HepG2 (cell line): ENCODE measurements around the gene PMFBP1. TPM values are rescaled to one million over a fixed set of nuclear protein-coding genes. Genes with fewer than 3 reads are reported as not detected.

Experiments used
- ATAC-seq: fragments of 200-7000 bp; cut with Tn5 transposase; 3 replicates; pipeline ENCODE4 v1.9.1; 2020; ENCODE audit warnings: mild to moderate bottlenecking, moderate library complexity
- Bru-seq: library from RNA; stranded (reverse); fragments of 400-500 nt; gene quantifications from one replicate; lab custom pipeline; 2021; lab: Mats Ljungman, UMichigan
- BruChase-seq, 2 experiments: library from RNA; stranded (reverse); fragments of 400-500 nt; gene quantifications; one replicate each; lab custom pipeline; 2021; lab: Mats Ljungman, UMichigan
- BruUV-seq: library from RNA; stranded (reverse); fragments of 400-500 nt; replicated peaks from 2 replicates; lab custom pipeline; 2021; lab: Mats Ljungman, UMichigan
- CTCF ChIA-PET: fragments of 300-600 bp; formaldehyde crosslinking; extraction: SDS; loops from one replicate; lab custom pipeline; 2021; ENCODE audit warnings: low total read pairs, inconsistent platforms, low intra/inter-chr PET ratio; lab: Yijun Ruan, JAX
- POLR2A ChIA-PET: fragments of 350-600 bp; sonication (Branson Sonifier 250); formaldehyde crosslinking; loops from one replicate; lab custom pipeline; 2020; ENCODE audit warnings: antibody characterized with exemption, inconsistent platforms; lab: Yijun Ruan, JAX
- DNase-seq: peaks from one replicate; pipeline ENCODE4 v3.0.0-alpha.2; 2015; ENCODE audit warnings: low spot score
- FAIRE-seq: peaks from 3 replicates; lab custom pipeline; 2011; peaks lifted over from hg19 to GRCh38; lab: Jason Lieb, UNC
- H2AFZ ChIP-seq: one replicate; pipeline ENCODE4 v1.6.1; 2011; ENCODE audit warnings: low read length, inconsistent platforms
- H3K27ac ChIP-seq: fragments of 300-600 bp; 3 replicates; pipeline ENCODE4 v1.8.0; 2011; ENCODE audit warnings: mixed run types, mild to moderate bottlenecking, mixed read lengths, low read length, inconsistent platforms; ENCODE audit not compliant: insufficient read depth; ENCODE audit errors: extremely low read length
- H3K27me3 ChIP-seq, 2 experiments: fragments of 200-600 bp in 1 of 2; 2 replicates in 1 of 2; 3 replicates in 1 of 2; pipeline versions ENCODE4 v1.6.0 to v1.8.0; 2011; ENCODE audit warnings: low read length in 2 of 2, mild to moderate bottlenecking in 2 of 2, moderate library complexity in 2 of 2, inconsistent platforms in 1 of 2; ENCODE audit not compliant: insufficient read depth in 2 of 2, control insufficient read depth in 1 of 2
- H3K36me3 ChIP-seq, 2 experiments: fragments of 200-600 bp in 1 of 2; replicated peaks in 1 of 2; 2 replicates in 1 of 2; 3 replicates in 1 of 2; pipeline versions ENCODE4 v1.5.1 to v1.8.0; 2011; ENCODE audit warnings: low read length in 2 of 2, inconsistent platforms in 1 of 2; ENCODE audit not compliant: insufficient read depth in 2 of 2, control insufficient read depth in 1 of 2
- H3K4me1 ChIP-seq: 2 replicates; pipeline ENCODE4 v1.5.1; 2012; ENCODE audit warnings: low read length, inconsistent platforms; ENCODE audit not compliant: insufficient read depth
- H3K4me2 ChIP-seq: 2 replicates; pipeline ENCODE4 v1.6.0; 2011; ENCODE audit warnings: low read depth, low read length, inconsistent platforms
- H3K4me3 ChIP-seq, 3 experiments: fragments of 200-600 bp in 1 of 3; sonication (generic), shearing (Covaris generic) in 1 of 3; replicated peaks in 1 of 3; 2 replicates each; pipeline ENCODE4 v1.5.1; 2011 to 2016; ENCODE audit warnings: low read length in 3 of 3, inconsistent platforms in 2 of 3, low read depth in 2 of 3, mild to moderate bottlenecking in 2 of 3, control low read depth in 1 of 3, mixed read lengths in 1 of 3; ENCODE audit not compliant: insufficient read depth in 1 of 3
- H3K79me2 ChIP-seq: one replicate; pipeline ENCODE4 v1.6.1; 2011; ENCODE audit warnings: low read length, inconsistent platforms; ENCODE audit not compliant: insufficient read depth
- H3K9ac ChIP-seq: 2 replicates; pipeline ENCODE4 v1.6.0; 2011; ENCODE audit warnings: mild to moderate bottlenecking, low read depth, low read length, inconsistent platforms; ENCODE audit not compliant: insufficient read depth
- H3K9me3 ChIP-seq: 2 replicates; pipeline ENCODE4 v1.5.1; 2012; ENCODE audit warnings: mild to moderate bottlenecking, low read length
- H4K20me1 ChIP-seq: 2 replicates; pipeline ENCODE4 v1.6.0; 2011; ENCODE audit warnings: inconsistent platforms, mild to moderate bottlenecking, low read length, moderate library complexity; ENCODE audit not compliant: insufficient read depth
- MAFF ChIP-seq: IDR thresholded peaks from 2 replicates; pipeline ENCODE4 v1.6.1; 2011; ENCODE audit warnings: low read depth, low read length, improper control_type of control experiment
- MAFK ChIP-seq, 2 experiments: IDR thresholded peaks in 1 of 2; conservative IDR thresholded peaks in 1 of 2; 2 replicates each; pipeline ENCODE4 v1.6.1; 2011; ENCODE audit warnings: improper control_type of control experiment in 2 of 2, low read length in 2 of 2
- RFX1 ChIP-seq: fragments of 450-650 bp; IDR thresholded peaks from 2 replicates; pipeline ENCODE4 v1.6.1; 2017
- ZBTB21 ChIP-seq: sonication (generic); formaldehyde crosslinking; IDR thresholded peaks from 2 replicates; pipeline ENCODE4 v1.4.0; 2020; ENCODE audit warnings: missing genetic modification reagents
- WGBS: methylation state at CpG from one replicate; pipeline ENCODE4 v1.1.6; 2017; ENCODE audit warnings: low lambda C conversion rate; 5-methylcytosine and 5-hydroxymethylcytosine counted together
- in situ Hi-C: cut with HindIII; loops from 2 replicates; pipeline ENCODE4 v1.10.0; 2017; ENCODE audit warnings: low pct_unique_long_range_greater_than_20kb; ENCODE audit not compliant: extremely low pct_ligation_motif_present
- intact Hi-C: fragments of 100-400 bp; cut with micrococcal nuclease; formaldehyde crosslinking; loops from one replicate; pipeline ENCODE4 v1.10.0; 2022; ENCODE audit not compliant: unreplicated experiment
- long read RNA-seq, 2 experiments: library from RNA in 1 of 2; library from polyadenylated mRNA in 1 of 2; stranded (forward) in 1 of 2; unstranded in 1 of 2; transcript quantifications; one replicate each; pipeline ENCODE4 v2.0.0, GENCODE V29; 2019 to 2022
- polyA minus RNA-seq, 3 experiments: library from RNA; depleted of rRNA, polyadenylated mRNA; stranded (reverse); fragments of >200 nt; gene quantifications; 2 replicates each; pipeline ENCODE4 v1.2.3, GENCODE V29; 2011; ENCODE audit warnings: low replicate concordance in 1 of 3
- polyA plus RNA-seq, 8 experiments: library from polyadenylated mRNA; depleted of rRNA in 3 of 8; stranded (reverse) in 7 of 8; unstranded in 1 of 8; fragments of >200 nt; fragmentation: Illumina TruSeq in 4 of 8; extraction: Trizol in 4 of 8; gene quantifications; 2 replicates each; pipeline versions ENCODE4 v1.2.1 to v1.2.3, GENCODE V29; 2011 to 2016; ENCODE audit warnings: low read depth in 4 of 8, missing spikeins in 1 of 8, mixed read lengths in 1 of 8; ENCODE audit not compliant: insufficient read depth in 1 of 8
- total RNA-seq, 5 experiments: library from RNA; depleted of rRNA; stranded (reverse); fragments of >200 nt; fragmentation: Illumina TruSeq; extraction: Trizol; gene quantifications; 2 replicates each; pipeline ENCODE4 v1.2.3, GENCODE V29; 2016; ENCODE audit warnings: low read depth in 1 of 5

Gene PMFBP1
- total RNA-seq (2016; rRNA removed; fragmentation: Illumina TruSeq; extraction: Trizol) (2.4 and 3.8 TPM in 2 replicates), polyA plus RNA-seq (2011; rRNA removed) (1.9 and 3.3 TPM in 2 replicates), polyA minus RNA-seq (2011; rRNA and poly(A)+ RNA removed; ENCODE audit: low replicate concordance) (3.4 and 3.8 TPM in 2 replicates), Bru-seq, nascent RNA (percentile 54 among the genes with signal in this experiment), BruChase-seq, experiment 1, labeled RNA remaining after a 6-hour chase (percentile 59 among the genes with signal in this experiment), BruChase-seq, experiment 2, labeled RNA remaining after a 2-hour chase (percentile 59 among the genes with signal in this experiment)
- total RNA-seq (2016; cell fraction: cytosol; rRNA removed; fragmentation: Illumina TruSeq; extraction: Trizol; ENCODE audit: low read depth) = 7.6 and 9.2 TPM in 2 replicates
- 1.8 and 2.7 TPM in 2 replicates for total RNA-seq (2016; cell fraction: insoluble cytoplasmic fraction; rRNA removed; fragmentation: Illumina TruSeq; extraction: Trizol)
- total RNA-seq (2016; cell fraction: membrane; rRNA removed; fragmentation: Illumina TruSeq; extraction: Trizol) = 4.4 and 4.7 TPM in 2 replicates
- total RNA-seq (2016; cell fraction: nucleus; rRNA removed; fragmentation: Illumina TruSeq; extraction: Trizol) = 6.5 and 8.7 TPM in 2 replicates
- polyA plus RNA-seq (2011; cell fraction: cytosol; rRNA removed) = 0.44 and 0.67 TPM in 2 replicates
- 9.4 and 12.6 TPM in 2 replicates for polyA plus RNA-seq (2011; cell fraction: nucleus; rRNA removed)
- polyA plus RNA-seq (2012) = 5.1 and 6.5 TPM in 2 replicates
- polyA plus RNA-seq (2016; cell fraction: cytosol; fragmentation: Illumina TruSeq; extraction: Trizol; ENCODE audit: low read depth) = 0.15 and 0.28 TPM in 2 replicates
- 1.2 and 1.4 TPM in 2 replicates for polyA plus RNA-seq (2016; cell fraction: insoluble cytoplasmic fraction; fragmentation: Illumina TruSeq; extraction: Trizol; ENCODE audit: low read depth)
- 0.42 and 0.77 TPM in 2 replicates for polyA plus RNA-seq (2016; cell fraction: membrane; fragmentation: Illumina TruSeq; extraction: Trizol; ENCODE audit: low read depth)
- polyA plus RNA-seq (2016; cell fraction: nucleus; fragmentation: Illumina TruSeq; extraction: Trizol; ENCODE audit: insufficient read depth, low read depth) = 13.9 and 15.2 TPM in 2 replicates
- 1.4 and 1.7 TPM in 2 replicates for polyA minus RNA-seq (2011; cell fraction: cytosol; rRNA and poly(A)+ RNA removed)
- polyA minus RNA-seq (2011; cell fraction: nucleus; rRNA and poly(A)+ RNA removed) = 19.1 and 20.5 TPM in 2 replicates
- long read RNA-seq, experiment 1, partial matches to known transcripts = 1 of 1 reads
- long read RNA-seq, experiment 1, other reads (novel, unspliced or antisense) = 0 of 1 reads
- long read RNA-seq, experiment 2, partial matches to known transcripts = 1 of 4 reads
- long read RNA-seq, experiment 2, other reads (novel, unspliced or antisense) = 3 of 4 reads

GRCh38 chr16:72172105-72173034 lies at the start of gene PMFBP1:
TSS of gene PMFBP1 (minus strand) at chr16:72172155. CDS start at chr16:72171208, 947 bp downstream.
- no peak within 1 kb of the TSS for H3K27ac ChIP-seq
- FAIRE-seq = no peak
- intact Hi-C loops (loop anchor here (5.0 kb wide), 1 partner anchor 1670 kb away; no protein-coding TSS in a partner anchor), in situ Hi-C loops (no loop called here)
- CTCF ChIA-PET = no interaction called here
- ATAC-seq = no peak
- peak; percentile 35 for DNase-seq
- H3K79me2 ChIP-seq = no peaks in the 10 kb centered on the region
- H3K27me3 ChIP-seq = no peaks in the 10 kb centered on the region
- 86% methylated on average over 11 of the region's 11 CpGs for WGBS
- H3K36me3 ChIP-seq = no peaks in the 10 kb centered on the region; a peak in 1 of 5 replicates
- no peak within 1 kb of the TSS for H2AFZ ChIP-seq
- no peak within 1 kb of the TSS for H3K9ac ChIP-seq
- no peak within 1 kb of the TSS for H3K4me2 ChIP-seq
- H3K9me3 ChIP-seq = no peaks in the 10 kb centered on the region
- POLR2A ChIA-PET = no interaction called here
- BruUV-seq = no TSS peak
- no peak for TF ChIP-seq ZBTB21
- peak; percentile 84 for TF ChIP-seq MAFK (conservative IDR thresholded peaks at IDR 0.05 in 1 of 2, IDR thresholded peaks at IDR 0.05 in 1 of 2; ENCODE audit: low read length in 2 of 2)
- TF ChIP-seq RFX1 = peak; percentile 44; the same call in 1 of the 2 replicates
- peak; percentile 84 for TF ChIP-seq MAFF
- H3K4me1 ChIP-seq = no peaks in the 10 kb centered on the region
- no peaks in the 10 kb centered on the region for H4K20me1 ChIP-seq
- H3K4me3 ChIP-seq = no peak within 1 kb of the TSS
